ENCODE measurements around the gene HMGCS2. TPM values are rescaled to one million over a fixed set of nuclear protein-coding genes. Genes with fewer than 3 reads are reported as not detected.

Gene HMGCS2
- total and polyA plus RNA-seq, 2 donors from 2014 or later: 3.9 to 163 TPM

DNA sequence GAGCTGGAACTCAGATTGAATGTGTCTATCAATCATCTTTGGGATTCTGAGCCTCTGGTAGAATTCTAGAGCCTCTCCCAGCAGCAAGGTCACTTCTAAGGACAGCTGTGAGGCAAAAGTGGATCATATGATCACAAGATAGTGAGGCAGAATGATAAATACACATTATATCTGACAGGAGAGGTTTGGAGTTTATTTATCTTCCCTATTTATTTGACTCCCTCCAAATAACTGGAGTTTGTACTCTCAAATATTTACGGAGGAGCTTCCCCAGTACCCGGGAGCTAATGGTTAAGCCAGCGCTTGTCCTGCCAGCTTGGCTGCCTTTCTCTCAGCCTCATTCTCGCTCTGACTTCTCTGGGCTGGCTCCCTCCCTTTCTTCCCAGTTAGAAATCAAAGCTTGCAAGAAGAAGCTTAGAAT, 2.3 kb downstream of the HMGCS2 start:
- no peak for TF ChIP-seq CTCF (IDR thresholded peaks at IDR 0.05; ENCODE audit: borderline replicate concordance, extremely low read depth, insufficient read depth)

GRCh38 chr1:119764220-119764619, 4.5 kb downstream of the HMGCS2 start:
- no peak for TF ChIP-seq CTCF (IDR thresholded peaks at IDR 0.05; ENCODE audit: borderline replicate concordance, extremely low read depth, insufficient read depth)
- no peak overlapping the region for H3K27ac ChIP-seq (ENCODE audit: low read depth in 2 of 2, low read length in 2 of 2)
- no peaks in the 10 kb centered on the region for H3K9me3 ChIP-seq (ENCODE audit: control insufficient read depth in 2 of 3, insufficient read depth in 1 of 3, low read length in 3 of 3)
- H3K36me3 ChIP-seq (ENCODE audit: control insufficient read depth in 2 of 3, insufficient read depth in 3 of 3, low read length in 3 of 3): no peaks in the 10 kb centered on the region
- intact Hi-C loops (cut with DNase I): no loop called here
- DNase-seq: no peak
- H3K4me3 ChIP-seq (ENCODE audit: low read length in 3 of 3): no peak overlapping the region
- FAIRE-seq: no peak
- H3K4me1 ChIP-seq (ENCODE audit: control insufficient read depth in 2 of 3, insufficient read depth in 2 of 3, low read depth in 1 of 3, low read length in 3 of 3): peaks cover 0 to 12% (median 10%) of the 10 kb centered on the region in 3 donors
- no peak overlapping the region for H3K9ac ChIP-seq (ENCODE audit: low read length in 3 of 3)
- H3K27me3 ChIP-seq (ENCODE audit: control insufficient read depth, insufficient read depth, low read length): no peaks in the 10 kb centered on the region

More for the DNA sequence above, 2.3 kb downstream of the HMGCS2 start:
- H3K4me1 ChIP-seq (ENCODE audit: control insufficient read depth in 2 of 3, insufficient read depth in 2 of 3, low read depth in 1 of 3, low read length in 3 of 3): peaks cover 0 to 13% (median 10%) of the 10 kb centered on the region in 3 donors
- DNase-seq (peak in 1 of 5 donors; percentile 58), FAIRE-seq (peak; percentile 73)
- intact Hi-C loops (cut with DNase I): no loop called here
- H3K9ac ChIP-seq (ENCODE audit: low read length in 3 of 3): peak overlapping the region in 1 of 3 donors; percentile 31
- peak overlapping the region in 2 of 3 donors; percentile 12 to 33 for H3K4me3 ChIP-seq (ENCODE audit: low read length in 3 of 3)
- no peaks in the 10 kb centered on the region for H3K27me3 ChIP-seq (ENCODE audit: control insufficient read depth, insufficient read depth, low read length)
- peak overlapping the region; percentile 23 to 58 for H3K27ac ChIP-seq (ENCODE audit: low read depth in 2 of 2, low read length in 2 of 2)
- H3K9me3 ChIP-seq (ENCODE audit: control insufficient read depth in 2 of 3, insufficient read depth in 1 of 3, low read length in 3 of 3): no peaks in the 10 kb centered on the region
- H3K36me3 ChIP-seq (ENCODE audit: control insufficient read depth in 2 of 3, insufficient read depth in 3 of 3, low read length in 3 of 3): no peaks in the 10 kb centered on the region

DNA sequence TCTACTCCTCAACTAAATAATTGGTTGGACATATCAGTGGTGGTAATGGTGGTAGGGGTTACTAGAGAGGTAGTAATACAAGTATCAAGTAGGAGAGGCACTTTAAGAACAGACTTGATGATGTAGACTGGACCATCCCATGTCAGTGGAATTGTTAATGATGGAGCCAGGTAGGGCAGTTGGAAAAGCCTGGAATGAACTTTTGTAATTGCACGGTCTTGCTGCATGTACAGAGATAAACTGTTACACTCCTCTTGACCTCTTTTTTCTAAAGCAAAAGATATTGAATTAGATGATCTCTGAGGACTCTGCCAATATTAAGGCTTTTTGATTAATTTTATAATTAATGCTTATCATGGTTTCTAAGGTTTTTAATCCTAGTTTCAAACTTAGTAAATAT, 5.8 kb downstream of the HMGCS2 start:
- FAIRE-seq (no peak), DNase-seq (no peak)
- no peaks in the 10 kb centered on the region for H3K36me3 ChIP-seq (ENCODE audit: control insufficient read depth in 2 of 3, insufficient read depth in 3 of 3, low read length in 3 of 3)
- no peak overlapping the region for H3K4me3 ChIP-seq (ENCODE audit: low read length in 3 of 3)
- H3K27ac ChIP-seq (ENCODE audit: low read depth in 2 of 2, low read length in 2 of 2): no peak overlapping the region
- peaks cover 0 to 10% (median 3%) of the 10 kb centered on the region in 3 donors for H3K4me1 ChIP-seq (ENCODE audit: control insufficient read depth in 2 of 3, insufficient read depth in 2 of 3, low read depth in 1 of 3, low read length in 3 of 3)
- TF ChIP-seq CTCF (IDR thresholded peaks at IDR 0.05; ENCODE audit: borderline replicate concordance, extremely low read depth, insufficient read depth): no peak
- H3K27me3 ChIP-seq (ENCODE audit: control insufficient read depth, insufficient read depth, low read length): no peaks in the 10 kb centered on the region
- H3K9ac ChIP-seq (ENCODE audit: low read length in 3 of 3): no peak overlapping the region
- intact Hi-C loops (cut with DNase I): no loop called here
- no peaks in the 10 kb centered on the region for H3K9me3 ChIP-seq (ENCODE audit: control insufficient read depth in 2 of 3, insufficient read depth in 1 of 3, low read length in 3 of 3)

DNA sequence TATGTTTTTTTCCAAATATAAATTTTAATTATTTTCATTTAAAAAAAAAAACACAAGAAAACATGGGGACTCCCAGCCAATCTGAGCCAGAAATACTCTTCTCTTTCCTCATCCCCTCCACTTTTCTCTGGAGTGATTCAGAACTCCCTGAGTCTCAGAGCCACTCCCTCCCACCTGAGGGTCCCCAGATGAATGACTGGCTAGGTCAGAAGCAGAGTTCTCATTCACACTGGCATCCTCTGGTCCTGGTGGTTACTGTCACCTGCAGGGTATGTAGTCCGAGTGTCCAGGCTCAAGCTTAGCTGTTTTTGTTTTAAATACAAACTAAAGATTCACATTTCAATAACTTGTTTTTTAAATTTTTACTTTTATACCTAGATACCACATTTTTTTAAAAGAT, 6.3 kb downstream of the HMGCS2 start:
- Histone ChIP-seq H3K36me3 (ENCODE audit: control insufficient read depth in 2 of 3, insufficient read depth in 3 of 3, low read length in 3 of 3) (no peaks in the 10 kb centered on the region), H3K27ac (ENCODE audit: low read depth in 2 of 2, low read length in 2 of 2) (no peak overlapping the region), H3K9me3 (ENCODE audit: control insufficient read depth in 2 of 3, insufficient read depth in 1 of 3, low read length in 3 of 3) (no peaks in the 10 kb centered on the region), H3K9ac (ENCODE audit: low read length in 3 of 3) (no peak overlapping the region), H3K4me3 (ENCODE audit: low read length in 3 of 3) (no peak overlapping the region), H3K4me1 (ENCODE audit: control insufficient read depth in 2 of 3, insufficient read depth in 2 of 3, low read depth in 1 of 3, low read length in 3 of 3) (peaks cover 0 to 10% (median 3%) of the 10 kb centered on the region in 3 donors), H3K27me3 (ENCODE audit: control insufficient read depth, insufficient read depth, low read length) (no peaks in the 10 kb centered on the region)
- intact Hi-C loops (cut with DNase I): no loop called here
- TF ChIP-seq CTCF (IDR thresholded peaks at IDR 0.05; ENCODE audit: borderline replicate concordance, extremely low read depth, insufficient read depth): no peak
- FAIRE-seq (no peak), DNase-seq (peak in 1 of 5 donors; percentile 11)
